Measurements from ENCODE around the gene MORN4.

Gene MORN4

GRCh38 chr10:97572214-97572989, 60.9 kb downstream of the MORN4 start, which contains the start of gene ANKRD2:
TSS of gene ANKRD2 (plus strand) at chr10:97572779. CDS start at chr10:97572789, 10 bp downstream.
- TF ChIP-seq, protein P1, sequence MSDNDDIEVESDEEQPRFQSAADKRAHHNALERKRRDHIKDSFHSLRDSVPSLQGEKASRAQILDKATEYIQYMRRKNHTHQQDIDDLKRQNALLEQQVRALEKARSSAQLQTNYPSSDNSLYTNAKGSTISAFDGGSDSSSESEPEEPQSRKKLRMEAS (IDR thresholded peaks at IDR 0.05; ENCODE audit: low read depth, low read length), result peak; percentile 83
- TF ChIP-seq POLR2A (IDR thresholded peaks at IDR 0.05; ENCODE audit: extremely low read depth, insufficient read length) (no peak), CTCF (IDR thresholded peaks at IDR 0.05; ENCODE audit: low read depth, low read length) (peak; percentile 99), MYC (IDR thresholded peaks at IDR 0.05; ENCODE audit: low read depth, low read length) (peak; percentile 87; the same call in 1 of the 2 replicates)
- H3K4me3 ChIP-seq (ENCODE audit: low read depth, low read length), result no peak within 1 kb of the TSS
- peak; percentile 82 for DNase-seq (ENCODE audit: low read depth)

- no peak for DNase-seq (ENCODE audit: low read depth)
- TF ChIP-seq CTCF (IDR thresholded peaks at IDR 0.05; ENCODE audit: low read depth, low read length) (no peak), MYC (IDR thresholded peaks at IDR 0.05; ENCODE audit: low read depth, low read length) (no peak), POLR2A (IDR thresholded peaks at IDR 0.05; ENCODE audit: extremely low read depth, insufficient read length) (no peak)
- TF ChIP-seq, protein P1 (IDR thresholded peaks at IDR 0.05; ENCODE audit: low read depth, low read length), result no peak
- H3K4me3 ChIP-seq (ENCODE audit: low read depth, low read length), result no peak overlapping the region
These were observed 61.7 kb downstream of the MORN4 start for GRCh38 chr10:97571622-97572021.

- TF ChIP-seq, protein P1 (IDR thresholded peaks at IDR 0.05; ENCODE audit: low read depth, low read length), result no peak
- TF ChIP-seq POLR2A (IDR thresholded peaks at IDR 0.05; ENCODE audit: extremely low read depth, insufficient read length) (no peak), CTCF (IDR thresholded peaks at IDR 0.05; ENCODE audit: low read depth, low read length) (no peak), MYC (IDR thresholded peaks at IDR 0.05; ENCODE audit: low read depth, low read length) (no peak)
- H3K4me3 ChIP-seq (ENCODE audit: low read depth, low read length), result no peak overlapping the region
- no peak for DNase-seq (ENCODE audit: low read depth)
These were observed 62.4 kb downstream of the MORN4 start for GRCh38 chr10:97570789-97571471.

GRCh38 chr10:97570146-97570788, 63.0 kb downstream of the MORN4 start:
- TF ChIP-seq, protein P1 (IDR thresholded peaks at IDR 0.05; ENCODE audit: low read depth, low read length), result no peak

DNA sequence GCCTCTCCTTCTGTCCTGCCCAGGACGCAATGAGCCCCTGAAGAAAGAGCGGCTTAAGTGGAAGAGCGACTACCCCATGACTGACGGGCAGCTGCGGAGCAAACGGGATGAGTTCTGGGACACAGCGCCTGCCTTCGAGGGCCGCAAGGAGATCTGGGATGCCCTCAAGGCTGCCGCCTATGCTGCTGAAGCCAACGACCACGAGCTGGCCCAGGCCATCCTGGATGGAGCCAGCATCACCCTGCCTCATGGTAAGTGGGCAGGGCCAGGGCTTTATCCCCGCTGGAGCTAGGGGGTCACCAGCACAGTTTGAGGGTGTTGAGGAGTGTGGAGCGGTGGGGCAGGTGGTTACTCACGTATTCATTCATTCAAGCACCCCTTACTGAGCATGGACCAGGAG, 65.4 kb downstream of the MORN4 start:
- TF ChIP-seq CTCF (IDR thresholded peaks at IDR 0.05; ENCODE audit: low read depth, low read length), result no peak
- TF ChIP-seq, protein P1 (IDR thresholded peaks at IDR 0.05; ENCODE audit: low read depth, low read length), result no peak
- no peak for TF ChIP-seq MYC (IDR thresholded peaks at IDR 0.05; ENCODE audit: low read depth, low read length)
- no peak for TF ChIP-seq POLR2A (IDR thresholded peaks at IDR 0.05; ENCODE audit: extremely low read depth, insufficient read length)
- no peak for DNase-seq (ENCODE audit: low read depth)
- H3K4me3 ChIP-seq (ENCODE audit: low read depth, low read length), result no peak overlapping the region

More at GRCh38 chr10:97570146-97570788, 63.0 kb downstream of the MORN4 start:
- DNase-seq (ENCODE audit: low read depth), result no peak
- no peak overlapping the region for H3K4me3 ChIP-seq (ENCODE audit: low read depth, low read length)
